IPS-15b (cell line): ENCODE data around the gene C5orf15.
"Not testable (repeated sequence)": the region's sequence is repeated elsewhere in the genome, so short reads cannot be mapped to it uniquely, and the experiment has no call there.

Source experiments
- H3K27me3 ChIP-seq: one replicate; pipeline ENCODE4 v1.6.1; 2013; ENCODE audit warnings: low read length; ENCODE audit not compliant: control insufficient read depth, insufficient read depth
- H3K36me3 ChIP-seq: one replicate; pipeline ENCODE4 v1.6.1; 2013; ENCODE audit warnings: low read length; ENCODE audit not compliant: control insufficient read depth, insufficient read depth
- H3K4me1 ChIP-seq: one replicate; pipeline ENCODE4 v1.6.1; 2013; ENCODE audit warnings: mild to moderate bottlenecking, low read length; ENCODE audit not compliant: control insufficient read depth, insufficient read depth
- H3K4me3 ChIP-seq: one replicate; pipeline ENCODE4 v1.5.1; 2013; ENCODE audit warnings: low read depth, low read length
- H3K9ac ChIP-seq: one replicate; pipeline ENCODE4 v1.6.1; 2013; ENCODE audit warnings: low read depth, mild to moderate bottlenecking, low read length
- H3K9me3 ChIP-seq: one replicate; pipeline ENCODE4 v1.6.1; 2013; ENCODE audit warnings: mild to moderate bottlenecking, low read length; ENCODE audit not compliant: control insufficient read depth, insufficient read depth

The C5orf15 gene

DNA sequence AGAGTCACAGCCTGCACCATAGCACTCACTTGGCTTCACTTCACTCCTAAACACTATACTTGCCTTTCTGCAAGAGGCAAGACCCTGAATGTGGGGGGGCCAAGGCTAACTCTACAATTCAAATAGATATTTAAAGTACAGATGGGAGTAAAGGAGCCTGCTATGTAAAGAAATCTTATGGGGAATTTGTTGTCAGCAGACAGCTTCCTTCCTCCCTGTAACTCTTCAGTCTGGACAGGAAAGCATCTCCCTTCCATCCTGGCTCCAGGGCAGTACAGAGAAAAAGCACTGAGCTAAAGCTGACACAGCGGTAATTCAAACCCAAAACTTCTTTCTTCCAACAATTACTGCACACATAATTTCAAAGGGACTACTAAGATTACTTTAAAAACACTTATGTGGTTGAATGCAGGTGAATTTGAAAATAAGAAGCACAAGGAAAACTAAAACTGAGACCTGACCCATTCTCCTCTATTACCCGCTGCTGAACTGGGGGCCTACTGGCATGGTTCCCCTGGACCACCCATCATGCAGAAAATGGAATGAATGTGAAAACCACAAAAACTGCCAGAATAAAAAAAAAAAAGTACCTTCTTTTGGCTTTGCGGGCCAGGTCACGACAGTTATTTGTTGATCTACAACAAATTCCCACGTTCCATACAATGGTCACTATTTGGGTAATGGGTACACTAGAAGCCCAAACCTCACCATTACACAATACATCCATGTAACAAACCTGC lies 22.9 kb upstream of the C5orf15 start:
- Histone ChIP-seq H3K4me1 (peaks cover 10% of the 10 kb centered on the region), H3K9ac (no peak overlapping the region), H3K27me3 (no peaks in the 10 kb centered on the region), H3K4me3 (no peak overlapping the region), H3K9me3 (no peaks in the 10 kb centered on the region), H3K36me3 (peaks cover 21% of the 10 kb centered on the region)

DNA sequence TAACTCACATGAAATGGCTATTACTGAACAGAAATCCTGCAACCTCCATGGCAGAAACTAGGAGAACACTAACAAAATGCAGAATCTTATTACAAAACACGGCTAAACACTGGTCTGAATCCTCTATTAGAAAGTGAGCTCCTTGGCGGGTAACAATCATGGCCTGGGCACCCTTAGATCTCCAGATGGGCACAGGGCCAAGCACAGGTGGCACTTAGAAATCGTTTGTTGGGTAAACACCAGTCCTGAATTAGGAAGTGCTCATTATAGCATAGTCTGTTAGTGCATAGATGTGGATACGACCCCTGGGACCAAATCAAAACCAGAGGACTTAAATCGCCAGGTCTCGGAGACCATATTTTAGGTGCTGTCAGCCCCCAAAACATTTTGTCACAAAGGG lies 22.0 kb upstream of the C5orf15 start:
- H3K9ac ChIP-seq: no peak overlapping the region
- peaks cover 25% of the 10 kb centered on the region for H3K36me3 ChIP-seq
- H3K4me3 ChIP-seq: no peak overlapping the region
- peaks cover 3% of the 10 kb centered on the region for H3K4me1 ChIP-seq
- no peaks in the 10 kb centered on the region for H3K27me3 ChIP-seq
- H3K9me3 ChIP-seq: no peaks in the 10 kb centered on the region

DNA sequence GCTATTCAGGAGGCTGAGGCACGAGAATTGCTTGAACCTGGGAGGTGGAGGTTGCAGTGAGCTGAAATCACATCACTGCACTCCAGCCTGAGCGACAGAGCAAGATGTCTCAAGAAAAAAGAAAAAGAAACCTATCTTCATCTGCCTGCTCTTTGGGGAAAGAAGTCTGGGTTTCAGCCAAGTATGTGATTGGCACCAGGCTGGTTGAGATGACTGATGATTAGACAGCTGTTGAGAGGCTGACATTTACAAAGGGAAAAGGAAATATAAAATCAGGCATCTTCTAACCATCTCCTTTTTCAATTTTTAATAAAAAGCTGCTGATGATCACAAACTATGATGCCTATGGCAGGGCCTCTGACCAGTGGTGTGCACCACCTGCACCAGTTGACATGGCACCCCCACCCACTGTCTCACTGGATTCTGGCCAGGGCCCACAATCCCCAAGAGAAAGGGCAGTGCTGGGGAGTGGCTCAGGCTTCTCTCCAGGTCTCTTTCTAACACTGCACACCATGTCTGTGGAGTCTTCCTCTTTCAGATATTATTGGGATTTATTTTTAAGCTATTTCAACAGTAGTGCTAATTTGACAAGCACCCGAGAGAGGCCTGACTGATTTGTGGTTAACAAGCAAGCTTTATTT lies 17.2 kb upstream of the C5orf15 start:
- Histone ChIP-seq H3K36me3 (peaks cover 40% of the 10 kb centered on the region), H3K9ac (no peak overlapping the region), H3K4me3 (no peak overlapping the region), H3K4me1 (no peaks in the 10 kb centered on the region), H3K9me3 (no peaks in the 10 kb centered on the region), H3K27me3 (no peaks in the 10 kb centered on the region)

DNA sequence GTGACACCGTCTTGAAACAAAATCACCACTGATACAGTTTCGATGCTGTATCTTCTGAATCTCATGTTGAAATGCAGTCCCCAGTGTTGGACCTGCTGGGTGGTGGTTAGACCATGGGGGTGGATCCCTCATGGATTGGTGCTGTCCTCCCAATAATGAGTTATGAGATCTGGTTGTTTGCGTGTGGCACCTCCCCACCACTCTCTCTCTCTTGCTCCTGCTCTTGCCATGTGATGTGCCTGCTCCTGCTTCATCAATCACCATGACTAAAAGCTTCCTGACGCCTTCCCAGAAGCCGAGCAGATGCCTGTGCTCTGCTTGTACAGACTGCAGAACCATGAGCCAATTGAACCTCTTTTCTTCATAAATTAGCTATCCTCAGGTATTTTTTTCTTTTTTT lies 15.2 kb upstream of the C5orf15 start:
- H3K36me3 ChIP-seq: peaks cover 33% of the 10 kb centered on the region
- H3K27me3 ChIP-seq: no peaks in the 10 kb centered on the region
- H3K9me3 ChIP-seq: no peaks in the 10 kb centered on the region
- H3K4me1 ChIP-seq: no peaks in the 10 kb centered on the region
- H3K4me3 ChIP-seq: no peak overlapping the region
- no peak overlapping the region for H3K9ac ChIP-seq

DNA sequence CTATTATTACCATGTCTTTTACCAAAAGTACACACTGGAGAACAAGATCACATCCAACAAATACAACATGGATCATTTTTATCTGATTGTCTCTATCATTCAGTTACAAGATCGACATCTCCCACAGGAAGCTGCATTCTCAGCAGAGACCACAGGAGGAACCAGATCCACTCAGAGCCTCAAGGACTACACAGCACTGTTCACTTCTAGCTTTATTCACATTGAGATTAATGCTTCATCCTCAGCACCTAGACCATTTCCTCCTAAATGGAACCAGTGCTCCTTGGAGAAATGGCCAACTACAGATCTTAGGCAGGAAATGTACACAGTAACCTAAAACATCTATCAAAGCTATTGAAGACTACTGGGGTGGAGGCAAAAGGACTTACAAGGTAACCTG lies 13.3 kb upstream of the C5orf15 start:
- Histone ChIP-seq H3K36me3 (peaks cover 25% of the 10 kb centered on the region), H3K9me3 (no peaks in the 10 kb centered on the region), H3K9ac (no peak overlapping the region), H3K27me3 (no peaks in the 10 kb centered on the region), H3K4me1 (no peaks in the 10 kb centered on the region), H3K4me3 (no peak overlapping the region)

DNA sequence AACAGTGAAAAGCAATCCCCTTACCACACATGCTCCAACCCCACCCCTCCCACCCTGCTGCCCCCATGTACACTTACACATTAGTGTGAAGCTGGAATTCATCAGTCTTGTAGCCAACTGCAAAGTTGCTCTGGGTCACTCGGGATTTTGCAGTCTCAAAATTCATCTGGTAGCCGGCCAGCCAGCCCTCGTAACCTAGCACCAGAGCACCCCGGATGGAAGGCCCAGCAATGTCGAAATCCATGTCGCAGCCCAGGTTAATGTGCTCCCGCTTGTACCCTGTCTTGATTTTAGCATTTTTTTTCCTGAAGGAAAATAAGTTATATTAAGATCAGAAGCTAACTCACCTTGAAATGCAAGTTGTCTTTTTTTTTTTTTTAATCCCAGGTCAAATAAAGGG lies 12.2 kb upstream of the C5orf15 start:
- Histone ChIP-seq H3K9ac (no peak overlapping the region), H3K9me3 (no peaks in the 10 kb centered on the region)

DNA sequence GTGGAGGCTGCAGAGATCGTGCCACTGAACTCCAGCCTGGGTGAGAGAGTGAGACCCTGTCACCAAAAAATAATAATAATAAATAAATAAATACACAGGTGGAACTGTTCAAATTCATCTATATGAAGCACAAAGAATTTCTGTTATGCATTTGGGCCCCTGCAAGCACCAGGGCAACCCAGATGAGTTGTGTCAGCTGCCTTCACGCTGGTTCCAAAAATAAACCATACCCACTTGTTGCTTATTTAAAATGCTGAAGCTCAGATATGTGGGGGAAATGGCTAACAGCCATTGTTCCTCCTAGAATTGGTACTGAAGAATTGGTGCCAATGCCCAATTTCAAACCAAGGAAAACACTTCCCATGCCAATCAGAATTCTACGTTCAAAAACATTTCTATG lies 10.5 kb upstream of the C5orf15 start:
- H3K36me3 ChIP-seq: peaks cover 30% of the 10 kb centered on the region
- no peaks in the 10 kb centered on the region for H3K27me3 ChIP-seq
- H3K4me1 ChIP-seq: no peaks in the 10 kb centered on the region
- no peaks in the 10 kb centered on the region for H3K9me3 ChIP-seq
- H3K4me3 ChIP-seq: no peak overlapping the region
- H3K9ac ChIP-seq: no peak overlapping the region

More for the DNA sequence above, 12.2 kb upstream of the C5orf15 start:
- no peaks in the 10 kb centered on the region for H3K4me1 ChIP-seq
- H3K4me3 ChIP-seq: no peak overlapping the region
- H3K36me3 ChIP-seq: peaks cover 25% of the 10 kb centered on the region
- H3K27me3 ChIP-seq: no peaks in the 10 kb centered on the region

DNA sequence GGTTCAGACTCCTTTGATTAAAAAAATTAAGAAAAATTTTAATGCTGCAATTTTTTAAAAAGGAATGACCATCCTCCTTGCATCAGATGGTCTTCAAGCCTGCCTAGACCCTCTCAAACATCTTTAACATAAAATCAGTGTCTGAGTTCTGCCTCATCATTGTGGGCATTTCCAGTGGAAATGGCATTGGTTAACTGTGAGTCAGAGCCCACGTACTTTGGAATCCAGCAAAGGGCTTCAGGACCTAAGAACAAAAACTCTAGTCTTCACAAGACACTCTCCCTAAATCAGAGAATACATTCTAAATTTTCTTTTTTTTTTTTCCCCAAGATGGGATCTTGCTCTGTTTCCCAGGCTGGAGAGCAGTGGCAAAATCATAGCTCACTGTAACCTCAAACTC lies 9.4 kb upstream of the C5orf15 start:
- no peak overlapping the region for H3K9ac ChIP-seq
- no peaks in the 10 kb centered on the region for H3K27me3 ChIP-seq
- no peaks in the 10 kb centered on the region for H3K4me1 ChIP-seq
- no peak overlapping the region for H3K4me3 ChIP-seq
- H3K9me3 ChIP-seq: no peaks in the 10 kb centered on the region
- H3K36me3 ChIP-seq: peaks cover 23% of the 10 kb centered on the region

DNA sequence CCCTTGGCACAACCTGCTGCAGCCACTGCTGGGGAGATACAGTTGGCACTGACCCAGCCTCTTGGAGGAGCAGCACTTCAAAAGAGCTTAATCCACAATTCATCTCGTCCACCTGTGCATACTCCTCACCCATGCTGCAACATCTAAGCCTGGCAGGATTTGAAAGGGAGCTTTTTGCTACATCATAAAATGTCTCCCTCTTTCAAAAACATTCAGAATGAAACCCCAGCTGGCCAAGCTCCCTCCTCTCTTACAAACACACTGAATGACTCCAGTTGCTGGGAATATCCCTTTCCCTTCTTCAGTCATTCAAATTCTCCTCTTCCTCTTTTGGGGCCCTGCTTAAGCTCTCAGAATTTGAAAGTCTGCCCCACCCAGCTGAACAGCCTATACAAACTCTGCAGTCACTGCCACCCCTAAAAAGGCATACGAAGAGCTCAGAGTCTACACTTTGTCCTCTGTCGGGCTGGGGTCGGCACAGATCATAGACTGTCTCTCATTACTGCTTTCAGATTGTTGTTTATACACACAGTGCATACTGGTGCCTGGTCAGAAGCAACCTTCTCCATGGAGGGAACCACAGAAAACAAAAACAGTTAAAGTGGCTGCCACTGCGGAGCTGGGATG lies 8.8 kb upstream of the C5orf15 start:
- H3K36me3 ChIP-seq: peaks cover 23% of the 10 kb centered on the region
- H3K4me1 ChIP-seq: no peaks in the 10 kb centered on the region
- H3K4me3 ChIP-seq: no peak overlapping the region
- peak overlapping the region; percentile 32 for H3K9ac ChIP-seq
- no peaks in the 10 kb centered on the region for H3K27me3 ChIP-seq
- no peaks in the 10 kb centered on the region for H3K9me3 ChIP-seq

DNA sequence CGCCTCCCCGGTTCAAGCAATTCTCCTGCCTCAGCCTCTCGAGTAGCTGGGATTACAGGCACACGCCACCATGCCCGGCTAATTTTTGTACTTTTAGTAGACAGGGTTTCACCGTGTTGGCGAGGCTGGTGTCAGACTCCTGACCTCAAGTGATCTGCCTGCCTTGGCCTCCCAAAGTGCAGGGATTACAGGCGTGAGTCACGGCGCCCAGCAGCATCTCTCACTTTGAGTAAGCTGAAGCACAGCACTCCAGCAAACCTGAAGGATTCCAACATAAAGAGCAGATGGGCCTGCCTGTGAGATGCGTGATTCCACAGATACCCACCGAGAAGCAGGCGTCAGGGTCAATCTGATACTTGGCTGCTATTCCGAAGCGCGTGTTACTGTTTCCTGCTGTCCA lies 7.1 kb upstream of the C5orf15 start:
- peaks cover 21% of the 10 kb centered on the region for H3K36me3 ChIP-seq

DNA sequence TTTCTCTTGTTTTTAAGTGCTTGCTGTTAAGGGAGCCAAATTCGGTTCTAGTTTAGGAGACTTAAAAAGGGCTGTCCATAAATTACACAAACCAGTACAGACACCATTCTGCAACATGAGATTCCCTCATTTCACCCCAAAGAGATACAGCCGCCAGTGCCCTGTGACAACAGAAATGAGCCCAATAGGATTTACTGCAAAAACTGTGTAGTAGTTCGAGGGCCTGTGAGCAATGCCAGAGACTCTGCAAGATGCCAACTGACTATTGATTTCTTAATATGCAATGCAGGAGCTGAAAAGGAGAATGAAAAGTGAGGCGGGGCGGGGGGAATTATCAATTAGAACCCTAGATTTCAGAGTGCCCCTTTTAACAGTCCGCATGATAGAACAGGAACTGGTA lies 5.7 kb upstream of the C5orf15 start:
- no peaks in the 10 kb centered on the region for H3K4me1 ChIP-seq
- H3K4me3 ChIP-seq: no peak overlapping the region
- H3K36me3 ChIP-seq: peaks cover 15% of the 10 kb centered on the region
- no peak overlapping the region for H3K9ac ChIP-seq
- no peaks in the 10 kb centered on the region for H3K27me3 ChIP-seq
- no peaks in the 10 kb centered on the region for H3K9me3 ChIP-seq

More for the DNA sequence above, 7.1 kb upstream of the C5orf15 start:
- H3K4me3 ChIP-seq, H3K27me3 ChIP-seq, H3K4me1 ChIP-seq, H3K9ac ChIP-seq, H3K9me3 ChIP-seq: not testable (repeated sequence)
